Measurements from ENCODE around the gene SF3B6.

The SF3B6 gene

GRCh38 chr2:24026233-24026632 is 49.9 kb downstream of the SF3B6 start:
- no peak overlapping the region for H3K4me3 ChIP-seq (ENCODE audit: control insufficient read depth, low read depth, low read length)
- TF ChIP-seq, protein P1, sequence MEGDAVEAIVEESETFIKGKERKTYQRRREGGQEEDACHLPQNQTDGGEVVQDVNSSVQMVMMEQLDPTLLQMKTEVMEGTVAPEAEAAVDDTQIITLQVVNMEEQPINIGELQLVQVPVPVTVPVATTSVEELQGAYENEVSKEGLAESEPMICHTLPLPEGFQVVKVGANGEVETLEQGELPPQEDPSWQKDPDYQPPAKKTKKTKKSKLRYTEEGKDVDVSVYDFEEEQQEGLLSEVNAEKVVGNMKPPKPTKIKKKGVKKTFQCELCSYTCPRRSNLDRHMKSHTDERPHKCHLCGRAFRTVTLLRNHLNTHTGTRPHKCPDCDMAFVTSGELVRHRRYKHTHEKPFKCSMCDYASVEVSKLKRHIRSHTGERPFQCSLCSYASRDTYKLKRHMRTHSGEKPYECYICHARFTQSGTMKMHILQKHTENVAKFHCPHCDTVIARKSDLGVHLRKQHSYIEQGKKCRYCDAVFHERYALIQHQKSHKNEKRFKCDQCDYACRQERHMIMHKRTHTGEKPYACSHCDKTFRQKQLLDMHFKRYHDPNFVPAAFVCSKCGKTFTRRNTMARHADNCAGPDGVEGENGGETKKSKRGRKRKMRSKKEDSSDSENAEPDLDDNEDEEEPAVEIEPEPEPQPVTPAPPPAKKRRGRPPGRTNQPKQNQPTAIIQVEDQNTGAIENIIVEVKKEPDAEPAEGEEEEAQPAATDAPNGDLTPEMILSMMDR (IDR thresholded peaks at IDR 0.05; ENCODE audit: control insufficient read depth, insufficient read depth, low read depth, low read length, missing control alignments): no peak
- DNase-seq (ENCODE audit: low read depth): no peak

DNA sequence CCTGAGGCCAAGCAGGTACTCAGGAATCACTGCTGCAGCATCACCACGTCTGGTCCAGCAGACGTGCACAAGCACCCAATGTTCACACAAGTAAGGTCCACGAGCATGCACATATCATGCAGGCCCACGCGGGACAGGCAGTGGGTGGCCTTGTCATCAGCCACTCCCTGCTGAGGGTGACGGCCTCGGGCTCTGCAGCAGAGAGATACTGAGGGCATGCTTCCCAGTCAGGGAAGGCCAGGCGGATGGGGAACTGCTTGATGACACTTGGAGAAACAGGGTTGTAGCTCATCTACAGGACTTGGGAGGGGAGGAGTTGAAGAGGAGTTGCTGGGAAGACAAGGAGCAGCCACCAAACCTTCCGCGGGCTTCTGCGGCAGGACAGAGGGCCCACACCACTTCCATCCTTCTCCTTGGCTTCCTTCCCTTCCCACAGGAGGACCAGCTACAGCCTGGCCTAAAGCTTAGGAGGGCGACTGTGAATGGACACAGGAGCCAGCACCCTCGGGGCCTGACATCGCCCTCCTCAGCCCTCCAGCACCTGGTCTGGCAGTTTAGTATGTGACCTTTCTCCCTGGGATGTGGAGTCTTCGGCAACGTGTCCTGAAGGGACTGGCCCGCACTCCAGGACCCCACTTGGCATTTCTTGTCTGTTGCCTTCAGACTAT is 51.0 kb downstream of the SF3B6 start:
- DNase-seq (ENCODE audit: low read depth): no peak
- TF ChIP-seq, protein P1 (IDR thresholded peaks at IDR 0.05; ENCODE audit: control insufficient read depth, insufficient read depth, low read depth, low read length, missing control alignments): no peak
- H3K4me3 ChIP-seq (ENCODE audit: control insufficient read depth, low read depth, low read length): no peak overlapping the region

GRCh38 chr2:24024018-24024417 is 52.1 kb downstream of the SF3B6 start:
- no peak for DNase-seq (ENCODE audit: low read depth)
- TF ChIP-seq, protein P1 (IDR thresholded peaks at IDR 0.05; ENCODE audit: control insufficient read depth, insufficient read depth, low read depth, low read length, missing control alignments): peak; percentile 58
- no peak overlapping the region for H3K4me3 ChIP-seq (ENCODE audit: control insufficient read depth, low read depth, low read length)

DNA sequence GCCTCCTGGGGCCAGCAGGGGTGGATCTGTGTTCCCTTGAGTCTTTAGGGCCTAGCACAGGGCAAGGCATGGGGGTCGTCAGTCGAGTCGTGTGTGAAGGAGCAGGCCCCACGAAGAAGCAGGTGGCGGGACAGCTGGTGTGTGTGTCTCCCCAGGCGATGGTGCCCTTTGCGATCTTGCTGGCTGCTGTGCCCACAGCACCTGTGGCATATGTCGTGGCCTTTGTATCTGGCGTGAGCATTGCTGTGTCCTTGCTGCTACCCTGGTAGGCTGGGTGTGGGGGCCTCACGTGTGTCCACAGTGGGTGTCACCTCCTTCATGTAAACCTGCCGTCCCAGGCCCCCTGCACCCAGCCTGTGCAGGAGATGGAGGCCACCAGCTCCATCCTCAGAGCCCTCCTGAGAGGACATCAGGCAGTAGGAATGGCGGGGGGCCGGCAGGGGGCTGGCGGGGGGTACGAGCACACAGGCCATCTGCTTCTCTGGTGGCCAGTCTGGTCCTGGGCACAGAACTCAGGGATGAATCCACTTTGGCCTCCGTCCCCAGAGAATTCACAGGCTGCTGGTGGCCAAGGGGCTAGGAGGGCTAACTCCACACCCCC is 53.1 kb downstream of the SF3B6 start:
- no peak for DNase-seq (ENCODE audit: low read depth)
- TF ChIP-seq, protein P1 (IDR thresholded peaks at IDR 0.05; ENCODE audit: control insufficient read depth, insufficient read depth, low read depth, low read length, missing control alignments): no peak
- H3K4me3 ChIP-seq (ENCODE audit: control insufficient read depth, low read depth, low read length): no peak overlapping the region

DNA sequence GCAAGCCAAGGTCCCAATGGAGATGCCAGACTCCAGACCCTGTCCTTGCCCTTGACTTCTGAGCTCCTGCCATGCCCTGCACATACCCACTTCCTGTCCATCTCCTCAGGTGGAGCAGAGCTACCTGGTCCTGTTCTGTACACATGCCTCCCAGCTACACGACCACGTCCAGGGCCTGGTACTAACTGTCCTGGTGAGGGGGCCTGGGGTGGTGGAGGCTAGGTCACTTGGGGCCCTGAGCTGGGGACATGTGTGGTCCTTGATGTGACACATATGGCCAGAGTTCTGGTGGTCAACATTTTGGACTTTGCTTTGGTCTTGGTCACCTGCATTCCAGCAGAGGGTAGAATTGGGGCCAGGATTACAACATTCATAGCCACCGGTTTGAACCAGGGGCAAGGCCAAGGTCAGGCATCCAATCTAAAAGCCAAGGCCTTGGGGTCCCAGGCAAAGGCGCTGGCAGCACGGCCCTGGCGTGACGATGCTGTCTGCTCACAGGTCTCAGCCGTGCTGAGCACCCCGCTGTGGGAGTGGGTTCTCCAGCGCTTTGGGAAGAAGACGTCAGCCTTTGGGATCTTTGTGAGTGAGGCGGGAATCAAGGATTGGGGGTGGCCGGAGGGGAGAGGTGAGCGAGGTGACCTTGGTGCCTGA is 53.7 kb downstream of the SF3B6 start:
- no peak for DNase-seq (ENCODE audit: low read depth)
- no peak overlapping the region for H3K4me3 ChIP-seq (ENCODE audit: control insufficient read depth, low read depth, low read length)
- TF ChIP-seq, protein P1 (IDR thresholded peaks at IDR 0.05; ENCODE audit: control insufficient read depth, insufficient read depth, low read depth, low read length, missing control alignments): no peak

DNA sequence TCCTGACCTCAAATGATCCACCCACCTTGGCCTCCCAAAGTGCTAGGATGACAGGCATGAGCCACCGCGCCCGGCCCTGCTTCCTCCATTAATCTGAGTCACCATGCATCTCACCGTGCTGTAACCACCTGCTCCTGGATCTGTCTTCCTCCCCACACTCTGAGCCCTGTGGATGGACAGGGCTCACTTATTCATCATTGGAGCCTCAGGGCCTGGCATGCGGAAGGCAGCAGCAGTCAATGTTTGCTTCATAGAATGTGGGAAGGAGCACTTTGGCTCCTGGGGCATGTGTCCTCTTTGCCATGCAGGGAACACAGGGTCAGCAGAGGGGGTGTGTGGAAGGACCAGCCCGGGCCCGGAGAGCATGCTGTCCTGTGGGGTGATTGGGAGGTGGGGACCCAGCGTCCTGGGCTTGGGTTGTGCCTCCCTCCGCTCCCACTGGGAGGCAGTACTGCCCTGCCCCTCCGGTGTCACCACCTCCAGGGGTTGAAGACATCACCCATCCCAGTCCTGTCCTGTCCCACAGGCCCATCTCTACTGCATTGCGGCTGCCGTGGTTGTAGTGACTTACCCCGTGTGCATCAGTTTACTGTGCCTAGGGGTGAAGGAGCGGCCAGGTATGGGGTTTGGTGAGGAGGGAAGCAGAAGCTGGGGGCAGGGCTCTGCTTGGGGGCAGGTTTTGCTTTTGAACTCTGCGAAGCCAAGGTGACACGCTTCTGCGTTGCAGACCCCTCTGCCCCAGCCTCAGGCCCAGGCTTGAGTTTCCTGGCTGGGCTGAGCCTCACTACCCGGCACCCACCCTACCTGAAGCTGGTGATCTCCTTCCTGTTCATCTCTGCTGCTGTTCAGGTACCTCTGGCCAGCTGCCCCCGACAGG is 54.8 kb downstream of the SF3B6 start:
- no peak for DNase-seq (ENCODE audit: low read depth)
- TF ChIP-seq, protein P1 (IDR thresholded peaks at IDR 0.05; ENCODE audit: control insufficient read depth, insufficient read depth, low read depth, low read length, missing control alignments): peak; percentile 23
- no peak overlapping the region for H3K4me3 ChIP-seq (ENCODE audit: control insufficient read depth, low read depth, low read length)
